ENCODE data around the gene KIAA1217. TPM values are rescaled to one million over a fixed set of nuclear protein-coding genes. Genes with fewer than 3 reads are reported as not detected.

KIAA1217 gene
- total RNA-seq, 1 donor from 2014 or later = 161 TPM

GRCh38 chr10:24215603-24216002, 6.7 kb downstream of the KIAA1217 start:
- no peak for TF ChIP-seq CTCF (IDR thresholded peaks at IDR 0.05; ENCODE audit: unreplicated experiment)
- Mint-ChIP-seq H3K9me3 (no peaks in the 10 kb centered on the region), H3K4me1 (peaks cover 54% of the 10 kb centered on the region), H3K4me3 (no peak overlapping the region), H3K36me3 (peaks cover 15% of the 10 kb centered on the region), H3K27ac (peak overlapping the region; percentile 64), H3K27me3 (ENCODE audit: low read depth) (no peaks in the 10 kb centered on the region)
- no peak for DNase-seq (ENCODE audit: low spot score in 2 of 2, unreplicated experiment in 2 of 2)

GRCh38 chr10:24219963-24220362, 11.0 kb downstream of the KIAA1217 start:
- DNase-seq (ENCODE audit: low spot score in 2 of 2, unreplicated experiment in 2 of 2) = no peak
- peak overlapping the region; percentile 14 for H3K27ac Mint-ChIP-seq
- no peak overlapping the region for H3K4me3 Mint-ChIP-seq
- TF ChIP-seq CTCF (IDR thresholded peaks at IDR 0.05; ENCODE audit: unreplicated experiment) = no peak
- no peaks in the 10 kb centered on the region for H3K9me3 Mint-ChIP-seq
- H3K36me3 Mint-ChIP-seq = peaks cover 47% of the 10 kb centered on the region
- no peaks in the 10 kb centered on the region for H3K27me3 Mint-ChIP-seq (ENCODE audit: low read depth)
- H3K4me1 Mint-ChIP-seq = peaks cover 25% of the 10 kb centered on the region

- Mint-ChIP-seq H3K4me1 (peaks cover 4% of the 10 kb centered on the region), H3K27me3 (ENCODE audit: low read depth) (no peaks in the 10 kb centered on the region), H3K4me3 (no peak overlapping the region), H3K9me3 (no peaks in the 10 kb centered on the region), H3K27ac (peak overlapping the region; percentile 35), H3K36me3 (peaks cover 54% of the 10 kb centered on the region)
- TF ChIP-seq CTCF (IDR thresholded peaks at IDR 0.05; ENCODE audit: unreplicated experiment) = no peak
- DNase-seq (ENCODE audit: low spot score in 2 of 2, unreplicated experiment in 2 of 2) = no peak
Measured at GRCh38 chr10:24223341-24223740, 14.4 kb downstream of the KIAA1217 start.

GRCh38 chr10:24223953-24224352, 15.0 kb downstream of the KIAA1217 start:
- TF ChIP-seq CTCF (IDR thresholded peaks at IDR 0.05; ENCODE audit: unreplicated experiment) = no peak
- Mint-ChIP-seq H3K4me1 (peaks cover 4% of the 10 kb centered on the region), H3K9me3 (no peaks in the 10 kb centered on the region), H3K36me3 (peaks cover 51% of the 10 kb centered on the region), H3K27me3 (ENCODE audit: low read depth) (no peaks in the 10 kb centered on the region), H3K27ac (no peak overlapping the region), H3K4me3 (no peak overlapping the region)
- DNase-seq (ENCODE audit: low spot score in 2 of 2, unreplicated experiment in 2 of 2) = no peak

- Mint-ChIP-seq H3K36me3 (peaks cover 29% of the 10 kb centered on the region), H3K4me3 (no peak overlapping the region), H3K27ac (no peak overlapping the region), H3K27me3 (ENCODE audit: low read depth) (no peaks in the 10 kb centered on the region), H3K4me1 (peaks cover under 1% of the 10 kb centered on the region), H3K9me3 (no peaks in the 10 kb centered on the region)
- no peak for TF ChIP-seq CTCF (IDR thresholded peaks at IDR 0.05; ENCODE audit: unreplicated experiment)
- DNase-seq (ENCODE audit: low spot score in 2 of 2, unreplicated experiment in 2 of 2) = no peak
Measured at GRCh38 chr10:24228642-24229041, 19.7 kb downstream of the KIAA1217 start.

GRCh38 chr10:24229909-24230308, 21.0 kb downstream of the KIAA1217 start:
- Mint-ChIP-seq H3K4me3 (no peak overlapping the region), H3K4me1 (peaks cover 6% of the 10 kb centered on the region), H3K27me3 (ENCODE audit: low read depth) (no peaks in the 10 kb centered on the region), H3K36me3 (peaks cover 20% of the 10 kb centered on the region), H3K9me3 (no peaks in the 10 kb centered on the region), H3K27ac (no peak overlapping the region)
- DNase-seq (ENCODE audit: low spot score in 2 of 2, unreplicated experiment in 2 of 2) = no peak
- no peak for TF ChIP-seq CTCF (IDR thresholded peaks at IDR 0.05; ENCODE audit: unreplicated experiment)
